Tibial nerve (tissue), 4 donors: ENCODE results near the gene NHERF1.

ENCODE experiments used
- EP300 ChIP-seq, 2 donors: sonication (generic); formaldehyde crosslinking; IDR thresholded peaks; one replicate each; pipeline ENCODE4 v1.6.1; 2017; ENCODE audit warnings: antibody characterized with exemption in 2 of 2, mild to moderate bottlenecking in 1 of 2
- POLR2A ChIP-seq, 2 donors: fragments of 450-650 bp; IDR thresholded peaks; one replicate each; pipeline ENCODE4 v1.6.1; 2017; ENCODE audit warnings: antibody characterized with exemption in 2 of 2, mild to moderate bottlenecking in 2 of 2, moderate library complexity in 2 of 2
- TF ChIP-seq, protein P1 (sequence below), 5 experiments: fragments of 200-600 bp in 3 of 5; fragments of 450-650 bp in 2 of 5; sonication (generic) in 3 of 5; IDR thresholded peaks; one replicate each; pipeline ENCODE4 v1.5.1; 2016 to 2019; ENCODE audit warnings: antibody characterized with exemption in 5 of 5, mild to moderate bottlenecking in 3 of 5, moderate library complexity in 2 of 5

- TF ChIP-seq, protein P1, sequence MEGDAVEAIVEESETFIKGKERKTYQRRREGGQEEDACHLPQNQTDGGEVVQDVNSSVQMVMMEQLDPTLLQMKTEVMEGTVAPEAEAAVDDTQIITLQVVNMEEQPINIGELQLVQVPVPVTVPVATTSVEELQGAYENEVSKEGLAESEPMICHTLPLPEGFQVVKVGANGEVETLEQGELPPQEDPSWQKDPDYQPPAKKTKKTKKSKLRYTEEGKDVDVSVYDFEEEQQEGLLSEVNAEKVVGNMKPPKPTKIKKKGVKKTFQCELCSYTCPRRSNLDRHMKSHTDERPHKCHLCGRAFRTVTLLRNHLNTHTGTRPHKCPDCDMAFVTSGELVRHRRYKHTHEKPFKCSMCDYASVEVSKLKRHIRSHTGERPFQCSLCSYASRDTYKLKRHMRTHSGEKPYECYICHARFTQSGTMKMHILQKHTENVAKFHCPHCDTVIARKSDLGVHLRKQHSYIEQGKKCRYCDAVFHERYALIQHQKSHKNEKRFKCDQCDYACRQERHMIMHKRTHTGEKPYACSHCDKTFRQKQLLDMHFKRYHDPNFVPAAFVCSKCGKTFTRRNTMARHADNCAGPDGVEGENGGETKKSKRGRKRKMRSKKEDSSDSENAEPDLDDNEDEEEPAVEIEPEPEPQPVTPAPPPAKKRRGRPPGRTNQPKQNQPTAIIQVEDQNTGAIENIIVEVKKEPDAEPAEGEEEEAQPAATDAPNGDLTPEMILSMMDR (IDR thresholded peaks at IDR 0.05): no peak
- TF ChIP-seq POLR2A (IDR thresholded peaks at IDR 0.05) (peak in 1 of 2 donors; percentile 16), EP300 (IDR thresholded peaks at IDR 0.05) (peak in 1 of 2 donors; percentile 41)
Measured at GRCh38 chr17:74750327-74751069, 2.1 kb downstream of the NHERF1 start.
